HL-60 (cell line): Measurements from ENCODE around the gene CSH1.

Experiments
- GABPA ChIP-seq: IDR thresholded peaks from 2 replicates; pipeline ENCODE4 v1.6.1; 2012; ENCODE audit warnings: low read depth
- POLR2AphosphoS5 ChIP-seq: IDR thresholded peaks from 2 replicates; pipeline ENCODE4 v1.6.1; 2012; ENCODE audit warnings: low read depth
- TF ChIP-seq, protein P1 (sequence below): IDR thresholded peaks from one replicate; pipeline ENCODE4 v1.5.1; 2011; ENCODE audit warnings: low read length, control low read depth, inconsistent platforms; ENCODE audit not compliant: insufficient read depth

DNA sequence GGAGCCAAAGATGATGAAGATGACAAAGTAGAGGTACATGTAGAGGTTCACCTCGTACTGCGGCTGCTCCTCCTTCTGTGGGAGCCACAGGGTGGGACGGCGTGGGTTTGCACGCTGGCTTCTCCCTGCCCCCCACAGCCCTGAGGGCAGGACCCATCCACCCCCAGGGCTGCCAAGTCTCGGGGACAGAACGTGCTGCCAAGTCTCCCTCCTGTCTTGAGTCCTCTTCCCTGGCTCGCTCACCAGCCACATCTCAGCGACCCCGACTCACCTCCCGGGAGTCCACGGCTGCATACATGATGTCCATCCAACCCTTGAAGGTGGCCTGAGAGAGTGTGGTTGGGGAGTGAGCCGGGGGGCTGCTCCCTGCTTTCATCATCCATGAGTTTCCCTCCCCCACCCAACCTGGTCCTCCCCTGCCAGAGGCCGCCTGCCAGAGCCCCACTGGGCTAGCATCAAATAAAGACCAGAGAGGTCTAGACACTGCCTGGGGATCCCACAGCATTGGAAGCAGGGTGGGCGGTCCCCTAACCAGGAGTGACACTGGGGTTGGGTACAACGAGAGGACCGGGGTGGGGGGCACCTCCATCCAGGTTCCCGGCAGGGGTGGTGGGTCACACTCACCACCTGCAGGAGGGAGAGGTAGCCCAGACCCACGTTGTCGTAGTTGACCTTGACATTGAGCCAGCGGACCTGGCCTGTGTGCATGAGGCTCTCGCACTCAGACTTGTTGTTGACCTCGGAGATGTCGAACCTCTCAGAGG lies 48.5 kb upstream of the CSH1 start:
- TF ChIP-seq, protein P1, sequence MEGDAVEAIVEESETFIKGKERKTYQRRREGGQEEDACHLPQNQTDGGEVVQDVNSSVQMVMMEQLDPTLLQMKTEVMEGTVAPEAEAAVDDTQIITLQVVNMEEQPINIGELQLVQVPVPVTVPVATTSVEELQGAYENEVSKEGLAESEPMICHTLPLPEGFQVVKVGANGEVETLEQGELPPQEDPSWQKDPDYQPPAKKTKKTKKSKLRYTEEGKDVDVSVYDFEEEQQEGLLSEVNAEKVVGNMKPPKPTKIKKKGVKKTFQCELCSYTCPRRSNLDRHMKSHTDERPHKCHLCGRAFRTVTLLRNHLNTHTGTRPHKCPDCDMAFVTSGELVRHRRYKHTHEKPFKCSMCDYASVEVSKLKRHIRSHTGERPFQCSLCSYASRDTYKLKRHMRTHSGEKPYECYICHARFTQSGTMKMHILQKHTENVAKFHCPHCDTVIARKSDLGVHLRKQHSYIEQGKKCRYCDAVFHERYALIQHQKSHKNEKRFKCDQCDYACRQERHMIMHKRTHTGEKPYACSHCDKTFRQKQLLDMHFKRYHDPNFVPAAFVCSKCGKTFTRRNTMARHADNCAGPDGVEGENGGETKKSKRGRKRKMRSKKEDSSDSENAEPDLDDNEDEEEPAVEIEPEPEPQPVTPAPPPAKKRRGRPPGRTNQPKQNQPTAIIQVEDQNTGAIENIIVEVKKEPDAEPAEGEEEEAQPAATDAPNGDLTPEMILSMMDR: no peak
- TF ChIP-seq GABPA: no peak
- TF ChIP-seq POLR2AphosphoS5: no peak
